ENCODE results near the gene PDLIM7.

GRCh38 chr5:177519463-177520235 lies 22.2 kb upstream of the PDLIM7 start:
- TF ChIP-seq, protein P1, sequence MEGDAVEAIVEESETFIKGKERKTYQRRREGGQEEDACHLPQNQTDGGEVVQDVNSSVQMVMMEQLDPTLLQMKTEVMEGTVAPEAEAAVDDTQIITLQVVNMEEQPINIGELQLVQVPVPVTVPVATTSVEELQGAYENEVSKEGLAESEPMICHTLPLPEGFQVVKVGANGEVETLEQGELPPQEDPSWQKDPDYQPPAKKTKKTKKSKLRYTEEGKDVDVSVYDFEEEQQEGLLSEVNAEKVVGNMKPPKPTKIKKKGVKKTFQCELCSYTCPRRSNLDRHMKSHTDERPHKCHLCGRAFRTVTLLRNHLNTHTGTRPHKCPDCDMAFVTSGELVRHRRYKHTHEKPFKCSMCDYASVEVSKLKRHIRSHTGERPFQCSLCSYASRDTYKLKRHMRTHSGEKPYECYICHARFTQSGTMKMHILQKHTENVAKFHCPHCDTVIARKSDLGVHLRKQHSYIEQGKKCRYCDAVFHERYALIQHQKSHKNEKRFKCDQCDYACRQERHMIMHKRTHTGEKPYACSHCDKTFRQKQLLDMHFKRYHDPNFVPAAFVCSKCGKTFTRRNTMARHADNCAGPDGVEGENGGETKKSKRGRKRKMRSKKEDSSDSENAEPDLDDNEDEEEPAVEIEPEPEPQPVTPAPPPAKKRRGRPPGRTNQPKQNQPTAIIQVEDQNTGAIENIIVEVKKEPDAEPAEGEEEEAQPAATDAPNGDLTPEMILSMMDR (conservative IDR thresholded peaks at IDR 0.05; ENCODE audit: low read length) = no peak
- TF ChIP-seq EZH2phosphoT487 (IDR thresholded peaks at IDR 0.05; ENCODE audit: borderline replicate concordance, low read depth, low read length) = no peak

All from OCI-LY7 (cell line).